ENCODE measurements around the gene TMEM30A.

TMEM30A gene

DNA sequence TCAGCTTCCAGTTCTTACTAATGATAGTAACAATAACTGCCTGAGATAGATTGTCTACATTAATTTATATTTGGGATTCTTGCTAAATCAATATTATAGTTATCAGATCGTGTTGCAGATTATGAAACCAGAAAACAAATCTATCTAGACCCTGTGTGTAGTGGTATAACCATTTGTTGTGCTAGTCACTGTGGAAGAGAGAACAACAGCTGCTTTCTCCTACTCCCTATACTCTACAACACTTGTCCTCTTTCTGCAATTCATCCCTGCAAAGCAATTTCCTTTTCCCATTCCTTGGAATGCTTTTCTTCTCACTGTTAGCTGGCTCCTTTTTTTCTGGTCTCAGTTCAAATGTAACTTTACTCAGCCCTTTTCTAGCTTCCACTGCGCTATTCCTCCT, 49.3 kb downstream of the TMEM30A start:
- H3K4me1 ChIP-seq (ENCODE audit: insufficient read depth, low read length) = no peaks in the 10 kb centered on the region
- H3K79me2 ChIP-seq (ENCODE audit: insufficient read depth, low read length) = peaks cover 9% of the 10 kb centered on the region
- no peak overlapping the region for H2AFZ ChIP-seq (ENCODE audit: low read depth, low read length)
- no peak overlapping the region for H3K27ac ChIP-seq (ENCODE audit: low read length)
- no peaks in the 10 kb centered on the region for H3K9me3 ChIP-seq (ENCODE audit: insufficient read depth, low read length, severe bottlenecking)
- H3K4me2 ChIP-seq (ENCODE audit: insufficient read depth, low read length) = no peak overlapping the region
- DNase-seq (no peak), ATAC-seq (ENCODE audit: insufficient read depth, low read depth) (0 out of 3 replicates have a peak, but pooled peaks have one; percentile 27)
- no peak overlapping the region for H3K9ac ChIP-seq (ENCODE audit: low read depth, low read length)
- peaks cover 14% of the 10 kb centered on the region; the same call in 1 of the 2 replicates for H4K20me1 ChIP-seq (ENCODE audit: insufficient read depth, low read length)
- peaks cover 29% of the 10 kb centered on the region for H3K36me3 ChIP-seq (ENCODE audit: insufficient read depth, low read length)
- no peak overlapping the region for H3K4me3 ChIP-seq (ENCODE audit: low read depth in 1 of 2, low read length in 2 of 2)
- no peak for TF ChIP-seq CTCF (IDR thresholded peaks at IDR 0.05; ENCODE audit: borderline replicate concordance, extremely low read depth, low read length, poor library complexity, severe bottlenecking)
- no peak for TF ChIP-seq EZH2 (IDR thresholded peaks at IDR 0.05; ENCODE audit: borderline replicate concordance, low read depth, low read length, severe bottlenecking)
- no peaks in the 10 kb centered on the region for H3K27me3 ChIP-seq (ENCODE audit: insufficient read depth, low read length, poor library complexity)

DNA sequence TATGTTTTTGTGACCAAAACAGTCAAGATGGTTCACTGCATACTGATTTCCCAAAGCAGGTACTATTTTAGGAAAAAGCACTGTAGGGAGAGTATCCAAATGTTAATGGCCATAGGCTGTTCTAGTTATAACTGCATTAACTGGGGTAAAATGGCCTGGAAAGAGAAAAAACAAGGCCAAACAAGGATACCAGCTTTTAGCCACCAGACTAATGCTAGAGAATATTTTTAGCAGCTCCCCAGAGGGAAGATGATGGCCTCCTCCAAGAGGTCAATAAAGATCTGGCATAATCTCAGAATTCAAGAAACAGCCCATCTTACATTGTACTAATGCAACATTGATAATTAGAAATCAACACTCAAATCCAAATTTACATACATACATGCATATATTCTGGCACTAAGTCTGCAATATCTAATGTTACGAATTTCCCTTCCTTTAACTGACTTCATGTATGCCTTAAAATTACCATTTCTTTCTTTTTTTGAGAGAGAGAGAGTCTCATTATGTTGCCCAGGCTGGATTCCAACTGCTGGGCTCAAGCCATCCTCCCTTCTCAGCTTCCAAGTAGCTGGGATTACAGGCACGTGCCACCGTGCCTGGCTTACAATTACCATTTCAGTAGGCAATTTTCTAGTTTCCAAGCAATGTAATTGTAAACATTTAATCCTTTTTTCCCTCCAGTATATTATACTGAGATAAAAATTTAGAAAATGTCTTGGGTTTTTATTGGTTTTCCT, 50.3 kb downstream of the TMEM30A start:
- Histone ChIP-seq H3K36me3 (ENCODE audit: insufficient read depth, low read length) (peaks cover 19% of the 10 kb centered on the region), H3K27me3 (ENCODE audit: insufficient read depth, low read length, poor library complexity) (no peaks in the 10 kb centered on the region), H3K27ac (ENCODE audit: low read length) (no peak overlapping the region), H2AFZ (ENCODE audit: low read depth, low read length) (no peak overlapping the region), H3K9me3 (ENCODE audit: insufficient read depth, low read length, severe bottlenecking) (no peaks in the 10 kb centered on the region), H3K4me3 (ENCODE audit: low read depth in 1 of 2, low read length in 2 of 2) (no peak overlapping the region), H3K79me2 (ENCODE audit: insufficient read depth, low read length) (peaks cover 5% of the 10 kb centered on the region), H4K20me1 (ENCODE audit: insufficient read depth, low read length) (peaks cover 9% of the 10 kb centered on the region; the same call in 1 of the 2 replicates), H3K4me2 (ENCODE audit: insufficient read depth, low read length) (no peak overlapping the region), H3K9ac (ENCODE audit: low read depth, low read length) (no peak overlapping the region), H3K4me1 (ENCODE audit: insufficient read depth, low read length) (no peaks in the 10 kb centered on the region)
- DNase-seq (no peak), ATAC-seq (ENCODE audit: insufficient read depth, low read depth) (no peak)
- TF ChIP-seq EZH2 (IDR thresholded peaks at IDR 0.05; ENCODE audit: borderline replicate concordance, low read depth, low read length, severe bottlenecking) = no peak
- no peak for TF ChIP-seq CTCF (IDR thresholded peaks at IDR 0.05; ENCODE audit: borderline replicate concordance, extremely low read depth, low read length, poor library complexity, severe bottlenecking)

- ATAC-seq (ENCODE audit: insufficient read depth, low read depth) (no peak), DNase-seq (no peak)
- TF ChIP-seq EZH2 (IDR thresholded peaks at IDR 0.05; ENCODE audit: borderline replicate concordance, low read depth, low read length, severe bottlenecking) (no peak), CTCF (IDR thresholded peaks at IDR 0.05; ENCODE audit: borderline replicate concordance, extremely low read depth, low read length, poor library complexity, severe bottlenecking) (no peak)
- Histone ChIP-seq H3K9me3 (ENCODE audit: insufficient read depth, low read length, severe bottlenecking) (no peaks in the 10 kb centered on the region), H3K36me3 (ENCODE audit: insufficient read depth, low read length) (peaks cover 12% of the 10 kb centered on the region), H4K20me1 (ENCODE audit: insufficient read depth, low read length) (0 out of 2 replicates have a peak, but pooled peaks cover 3% of the 10 kb centered on the region), H3K4me3 (ENCODE audit: low read depth in 1 of 2, low read length in 2 of 2) (no peak overlapping the region), H2AFZ (ENCODE audit: low read depth, low read length) (no peak overlapping the region), H3K4me1 (ENCODE audit: insufficient read depth, low read length) (no peaks in the 10 kb centered on the region), H3K9ac (ENCODE audit: low read depth, low read length) (no peak overlapping the region), H3K4me2 (ENCODE audit: insufficient read depth, low read length) (no peak overlapping the region), H3K79me2 (ENCODE audit: insufficient read depth, low read length) (no peaks in the 10 kb centered on the region), H3K27me3 (ENCODE audit: insufficient read depth, low read length, poor library complexity) (no peaks in the 10 kb centered on the region), H3K27ac (ENCODE audit: low read length) (no peak overlapping the region)
These were observed 51.4 kb downstream of the TMEM30A start for GRCh38 chr6:75233092-75233615.

Data from DND-41 (cell line).